Loucy (cell line): ENCODE results near the gene CRYBA2.

Source experiments
- EZH2phosphoT487 ChIP-seq: fragments of 200-600 bp; IDR thresholded peaks from 2 replicates; pipeline ENCODE4 v1.6.1; 2018; ENCODE audit warnings: antibody characterized with exemption, mild to moderate bottlenecking, moderate library complexity, borderline replicate concordance
- TF ChIP-seq, protein P1 (sequence below): fragments of 200-600 bp; sonication (generic); conservative IDR thresholded peaks from 2 replicates; pipeline ENCODE4 v1.5.1; 2014; ENCODE audit warnings: mild to moderate bottlenecking, antibody characterized with exemption, low read length

DNA sequence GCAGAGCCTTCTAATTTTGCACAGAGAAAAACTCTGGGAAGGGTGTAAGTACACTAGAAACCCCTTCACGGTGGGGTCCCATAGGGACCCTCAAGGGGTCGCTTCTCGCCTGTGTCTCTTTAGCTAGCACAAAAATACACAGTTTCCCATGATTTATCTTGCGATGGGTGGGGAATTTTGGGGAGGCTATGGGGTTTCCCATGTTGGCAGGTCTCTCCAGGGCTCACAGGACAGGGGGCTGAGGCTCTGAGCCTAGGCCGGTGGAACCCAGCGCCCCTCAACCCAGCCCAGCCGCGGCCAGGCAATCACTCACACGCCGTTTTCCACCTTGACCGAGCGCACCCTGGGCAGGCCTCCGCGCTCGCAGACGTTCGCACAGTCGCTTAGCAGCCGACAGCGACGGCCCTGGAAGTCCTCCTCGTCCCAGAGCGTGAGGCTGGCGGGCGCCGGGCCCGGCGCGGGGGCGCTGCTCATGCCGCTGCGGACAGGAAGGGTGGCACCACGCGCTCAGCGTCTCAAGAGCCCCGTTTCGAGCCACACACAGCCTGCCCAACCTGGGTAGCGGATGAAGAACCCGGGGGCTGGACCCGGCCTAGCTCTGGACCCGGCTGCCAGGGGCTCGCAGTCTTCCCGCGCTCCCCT lies 398 bp downstream of the CRYBA2 start:
- TF ChIP-seq, protein P1, sequence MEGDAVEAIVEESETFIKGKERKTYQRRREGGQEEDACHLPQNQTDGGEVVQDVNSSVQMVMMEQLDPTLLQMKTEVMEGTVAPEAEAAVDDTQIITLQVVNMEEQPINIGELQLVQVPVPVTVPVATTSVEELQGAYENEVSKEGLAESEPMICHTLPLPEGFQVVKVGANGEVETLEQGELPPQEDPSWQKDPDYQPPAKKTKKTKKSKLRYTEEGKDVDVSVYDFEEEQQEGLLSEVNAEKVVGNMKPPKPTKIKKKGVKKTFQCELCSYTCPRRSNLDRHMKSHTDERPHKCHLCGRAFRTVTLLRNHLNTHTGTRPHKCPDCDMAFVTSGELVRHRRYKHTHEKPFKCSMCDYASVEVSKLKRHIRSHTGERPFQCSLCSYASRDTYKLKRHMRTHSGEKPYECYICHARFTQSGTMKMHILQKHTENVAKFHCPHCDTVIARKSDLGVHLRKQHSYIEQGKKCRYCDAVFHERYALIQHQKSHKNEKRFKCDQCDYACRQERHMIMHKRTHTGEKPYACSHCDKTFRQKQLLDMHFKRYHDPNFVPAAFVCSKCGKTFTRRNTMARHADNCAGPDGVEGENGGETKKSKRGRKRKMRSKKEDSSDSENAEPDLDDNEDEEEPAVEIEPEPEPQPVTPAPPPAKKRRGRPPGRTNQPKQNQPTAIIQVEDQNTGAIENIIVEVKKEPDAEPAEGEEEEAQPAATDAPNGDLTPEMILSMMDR = no peak
- TF ChIP-seq EZH2phosphoT487 = no peak
